Pancreas (tissue), 10 donors: ENCODE results near the gene ZSWIM4. TPM values are rescaled to one million over a fixed set of nuclear protein-coding genes. Genes with fewer than 3 reads are reported as not detected.

Experiments
- ATAC-seq, 4 donors: fragments of 200-7000 bp; cut with Tn5 transposase; one replicate each; pipeline versions ENCODE4 v1.8.0 to v1.9.1; 2020; ENCODE audit warnings: mild to moderate bottlenecking in 4 of 4, moderate library complexity in 4 of 4
- DNase-seq, 6 donors: peaks; one replicate each; pipeline ENCODE4 v3.0.0-alpha.2; 2020
- FAIRE-seq: peaks from 2 replicates; lab custom pipeline; 2012; peaks lifted over from hg19 to GRCh38; lab: Jason Lieb, UNC
- H3K27ac ChIP-seq, 4 donors: fragments of 200-600 bp; sonication (generic); 1 replicate in 3 of 4; 2 replicates in 1 of 4; pipeline versions ENCODE4 v1.5.0 to v1.8.0; 2020
- H3K27me3 ChIP-seq, 4 donors: fragments of 200-600 bp; one replicate each; pipeline ENCODE4 v1.8.0; 2021
- H3K36me3 ChIP-seq, 3 donors: fragments of 200-600 bp; sonication (generic) in 1 of 3; one replicate each; pipeline versions ENCODE4 v1.5.0 to v1.8.0; 2020 to 2021
- H3K4me1 ChIP-seq, 3 donors: fragments of 200-600 bp; one replicate each; pipeline ENCODE4 v1.8.0; 2021
- H3K4me3 ChIP-seq, 4 donors: fragments of 200-600 bp; sonication (generic) in 2 of 4; one replicate each; pipeline versions ENCODE4 v1.5.0 to v1.8.0; 2020 to 2021
- H3K9me3 ChIP-seq, 4 donors: fragments of 200-600 bp; one replicate each; pipeline ENCODE4 v1.8.0; 2021
- WGBS, 2 donors: extraction: QIAGEN DNeasy Blood & Tissue Kit; methylation state at CpG; one replicate each; pipeline ENCODE4 v1.1.7; 2013; 5-methylcytosine and 5-hydroxymethylcytosine counted together
- intact Hi-C, 3 donors: fragments of 100-400 bp; cut with DNase I; formaldehyde crosslinking; loops; one replicate each; pipeline versions ENCODE4 v1.11.1 to v1.14.2; 2022
- polyA plus RNA-seq, 2 donors: library from polyadenylated mRNA; stranded (reverse); fragments of 200-250 nt; gene quantifications; one replicate each; pipeline ENCODE4 v1.2.3, GENCODE V29; 2013
- total RNA-seq, 6 donors: library from RNA; stranded (reverse); fragmentation: NEBNext Ultra II Directional in 4 of 6; extraction: Animal tissue kit (Norgen Biotek cat#: 25700) in 4 of 6; gene quantifications; one replicate each; pipeline versions ENCODE4 v1.2.1 to v1.2.4, GENCODE V29; 2021 to 2023
- TF ChIP-seq, protein P1 (sequence below), 4 donors: fragments of 200-600 bp; sonication (generic) in 3 of 4; IDR thresholded peaks; one replicate each; pipeline versions ENCODE4 v1.5.0 to v1.8.0; 2021; ENCODE audit warnings: antibody characterized with exemption in 4 of 4
- donor health status: healthy with polysubstance abuse.
- donor health status: DM: no; HTN: no; CAD: no; lungs with moderate emphysema.
- donor health status: DM: no; HTN: no; CAD: no.
- donor health status: control.
- donor health status: control.
- donor health status: Bipolar disorder and iron deficiency.
- donor health status: DM: yes; HTN: yes; CAD: no.
- donor health status: DM: no; HTN: no; CAD: no.
- donor health status: DM: no; HTN: no; CAD: no.
- donor health status: DM: yes; HTN: yes; CAD: no.

ZSWIM4 gene
- total and polyA plus RNA-seq, 8 donors = 1.9 to 9.3 (median 3.9) TPM

DNA sequence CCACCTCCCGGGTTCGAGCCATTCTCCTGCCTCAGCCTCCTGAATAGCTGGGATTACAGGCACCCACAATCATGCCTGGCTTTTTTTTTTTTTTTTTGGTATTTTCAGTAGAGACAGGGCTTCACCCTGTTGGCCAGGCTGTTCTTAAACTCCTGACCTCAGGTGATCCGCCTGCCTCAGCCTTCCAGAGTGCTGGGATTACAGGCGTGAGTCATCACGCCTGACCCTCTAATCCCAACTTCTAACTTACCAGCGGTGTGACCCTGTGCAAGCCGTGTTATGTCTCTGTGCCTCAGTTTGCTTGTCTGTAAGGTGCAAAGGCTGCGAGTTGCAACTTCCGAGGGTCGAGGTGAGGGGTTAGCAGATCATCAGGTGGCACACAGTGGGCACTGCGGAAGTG, 17.3 kb downstream of the ZSWIM4 start:
- Histone ChIP-seq H3K27me3 (no peaks in the 10 kb centered on the region), H3K9me3 (no peaks in the 10 kb centered on the region), H3K4me1 (no peaks in the 10 kb centered on the region), H3K36me3 (peaks cover 0 to 18% (median 0%) of the 10 kb centered on the region in 3 donors), H3K4me3 (no peak overlapping the region), H3K27ac (no peak overlapping the region)
- WGBS, 2 donors = 90 to 93% methylated on average over 11 of the region's 11 CpGs
- ATAC-seq (no peak), FAIRE-seq (no peak), DNase-seq (no peak)
- TF ChIP-seq, protein P1, sequence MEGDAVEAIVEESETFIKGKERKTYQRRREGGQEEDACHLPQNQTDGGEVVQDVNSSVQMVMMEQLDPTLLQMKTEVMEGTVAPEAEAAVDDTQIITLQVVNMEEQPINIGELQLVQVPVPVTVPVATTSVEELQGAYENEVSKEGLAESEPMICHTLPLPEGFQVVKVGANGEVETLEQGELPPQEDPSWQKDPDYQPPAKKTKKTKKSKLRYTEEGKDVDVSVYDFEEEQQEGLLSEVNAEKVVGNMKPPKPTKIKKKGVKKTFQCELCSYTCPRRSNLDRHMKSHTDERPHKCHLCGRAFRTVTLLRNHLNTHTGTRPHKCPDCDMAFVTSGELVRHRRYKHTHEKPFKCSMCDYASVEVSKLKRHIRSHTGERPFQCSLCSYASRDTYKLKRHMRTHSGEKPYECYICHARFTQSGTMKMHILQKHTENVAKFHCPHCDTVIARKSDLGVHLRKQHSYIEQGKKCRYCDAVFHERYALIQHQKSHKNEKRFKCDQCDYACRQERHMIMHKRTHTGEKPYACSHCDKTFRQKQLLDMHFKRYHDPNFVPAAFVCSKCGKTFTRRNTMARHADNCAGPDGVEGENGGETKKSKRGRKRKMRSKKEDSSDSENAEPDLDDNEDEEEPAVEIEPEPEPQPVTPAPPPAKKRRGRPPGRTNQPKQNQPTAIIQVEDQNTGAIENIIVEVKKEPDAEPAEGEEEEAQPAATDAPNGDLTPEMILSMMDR (IDR thresholded peaks at IDR 0.05) = no peak
- intact Hi-C loops = no loop called here

DNA sequence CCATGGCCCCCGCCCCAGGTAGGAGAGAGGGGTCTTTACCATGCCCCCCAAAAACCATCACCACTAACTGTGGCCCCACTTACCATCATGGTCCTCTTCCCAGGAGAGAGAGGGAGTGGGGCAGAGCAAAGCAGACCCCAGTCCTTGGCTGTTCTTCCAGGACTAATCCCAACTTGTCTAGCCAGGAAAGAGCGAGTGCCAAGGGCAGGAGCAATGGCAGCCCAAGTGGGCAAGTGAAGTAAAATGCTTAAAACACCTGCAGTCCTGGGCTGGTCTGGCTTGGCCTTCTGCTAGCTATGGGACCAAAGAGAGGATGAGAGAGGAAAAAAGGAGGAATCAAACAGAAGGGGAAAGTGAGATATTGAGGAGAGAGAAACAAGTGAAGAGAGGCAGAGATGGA, 17.9 kb downstream of the ZSWIM4 start:
- Histone ChIP-seq H3K27ac (no peak overlapping the region), H3K9me3 (no peaks in the 10 kb centered on the region), H3K36me3 (peaks cover 0 to 18% (median 0%) of the 10 kb centered on the region in 3 donors), H3K4me1 (no peaks in the 10 kb centered on the region), H3K27me3 (no peaks in the 10 kb centered on the region), H3K4me3 (no peak overlapping the region)
- ATAC-seq (no peak), DNase-seq (no peak), FAIRE-seq (no peak)
- TF ChIP-seq, protein P1 (IDR thresholded peaks at IDR 0.05) = no peak
- intact Hi-C loops = no loop called here
- WGBS, 2 donors = 96 to 100% methylated on average over 2 of the region's 2 CpGs

DNA sequence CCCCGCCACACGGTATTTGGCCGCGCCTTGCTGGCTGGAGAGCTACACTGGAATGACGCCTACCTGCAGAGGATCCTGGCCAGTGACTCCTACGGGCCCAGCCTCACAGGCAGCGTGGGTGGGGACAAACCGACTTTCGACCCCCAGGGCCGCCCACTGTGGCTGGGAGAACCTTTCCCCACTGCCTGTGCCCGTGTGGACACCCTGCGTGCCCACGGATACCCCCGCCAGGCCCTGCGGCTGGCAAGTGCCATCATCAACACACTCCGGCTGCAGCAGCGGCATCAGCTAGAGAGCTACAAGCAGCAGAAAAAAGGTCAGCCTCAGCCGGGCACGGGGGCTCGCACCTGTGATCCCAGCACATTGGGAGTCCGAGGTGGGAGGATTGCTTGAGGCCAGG, 19.3 kb downstream of the ZSWIM4 start:
- ATAC-seq = no peak
- peaks cover 0 to 9% (median 0%) of the 10 kb centered on the region in 3 donors for H3K36me3 ChIP-seq
- intact Hi-C loops = no loop called here

DNA sequence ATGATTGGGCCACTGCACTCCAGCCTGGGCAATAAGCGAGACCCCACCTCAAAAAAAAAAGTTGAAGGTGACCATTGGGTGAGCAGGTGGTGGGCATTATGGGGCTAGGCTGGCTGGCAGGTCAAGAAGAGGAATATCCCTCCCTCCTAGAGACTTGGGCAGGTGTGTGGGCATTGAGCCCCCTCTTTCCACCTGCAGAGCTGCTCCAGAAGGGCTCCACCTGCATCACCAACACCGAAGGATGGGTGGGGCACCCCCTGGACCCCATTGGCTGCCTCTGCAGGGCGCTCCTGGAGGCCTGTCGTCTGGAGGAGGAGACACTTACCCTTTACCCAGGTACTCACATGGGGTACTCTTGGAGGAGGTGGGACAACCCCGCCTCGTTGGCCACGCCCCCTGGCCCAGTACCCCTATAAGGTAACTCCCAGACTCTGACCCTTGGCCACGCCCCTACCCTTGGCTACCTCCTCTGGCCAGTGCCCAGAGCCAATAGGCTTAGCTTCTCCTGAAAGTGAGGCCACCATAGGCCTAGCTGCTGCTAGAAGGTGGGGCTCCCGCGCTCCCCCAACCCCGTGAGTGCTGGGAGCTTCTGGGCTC, 21.9 kb downstream of the ZSWIM4 start:
- no peaks in the 10 kb centered on the region for H3K4me1 ChIP-seq
- TF ChIP-seq, protein P1 (IDR thresholded peaks at IDR 0.05) = no peak
- peak overlapping the region; percentile 29 to 55 (median 42) for H3K4me3 ChIP-seq
- WGBS, 2 donors = 42% methylated on average over 11 of the region's 11 CpGs
- FAIRE-seq = no peak
- H3K27ac ChIP-seq = peak overlapping the region in 3 of 4 donors; percentile 42 to 60 (median 46)
- peak; percentile 76 to 86 (median 83) for ATAC-seq
- DNase-seq = peak; percentile 77 to 91 (median 80)
- intact Hi-C loops = no loop called here
- peaks cover 0 to 7% (median 0%) of the 10 kb centered on the region in 3 donors for H3K36me3 ChIP-seq
- no peaks in the 10 kb centered on the region for H3K27me3 ChIP-seq
- no peaks in the 10 kb centered on the region for H3K9me3 ChIP-seq

More for the DNA sequence above, 19.3 kb downstream of the ZSWIM4 start:
- Histone ChIP-seq H3K9me3 (no peaks in the 10 kb centered on the region), H3K4me3 (no peak overlapping the region), H3K4me1 (no peaks in the 10 kb centered on the region), H3K27ac (no peak overlapping the region), H3K27me3 (no peaks in the 10 kb centered on the region)
- TF ChIP-seq, protein P1 (IDR thresholded peaks at IDR 0.05) = no peak
- 94 to 95% methylated on average over 21 of the region's 21 CpGs for WGBS, 2 donors
- FAIRE-seq = no peak
- peak in 1 of 6 donors; percentile 56 for DNase-seq
